Panc1 (cell line): ENCODE results near the gene IRX1.

Experiments
- CTCF ChIP-seq: fragments of 450-650 bp; IDR thresholded peaks from 2 replicates; pipeline ENCODE4 v1.5.1; 2017; ENCODE audit warnings: mild to moderate bottlenecking
- REST ChIP-seq, 2 experiments: IDR thresholded peaks; 2 replicates each; pipeline ENCODE4 v1.6.1; 2011 to 2012; ENCODE audit warnings: low read depth in 2 of 2, control low read depth in 1 of 2, low read length in 1 of 2, mild to moderate bottlenecking in 1 of 2, moderate library complexity in 1 of 2; ENCODE audit not compliant: insufficient read depth in 1 of 2

- no peak for TF ChIP-seq CTCF
- no peak for TF ChIP-seq REST (IDR thresholded peaks at IDR 0.05; ENCODE audit: insufficient read depth in 1 of 2, low read depth in 2 of 2, low read length in 1 of 2)
Observed at GRCh38 chr5:3615829-3616228, 20.2 kb downstream of the IRX1 start.
